Pulmonary artery endothelial cell (primary cell): Measurements from ENCODE around the gene TGOLN2. TPM values are rescaled to one million over a fixed set of nuclear protein-coding genes. Genes with fewer than 3 reads are reported as not detected.

Source experiments
- total RNA-seq: library from RNA; depleted of rRNA; stranded (reverse); fragments of >200 nt; gene quantifications from 2 replicates; pipeline ENCODE4 v1.2.3, GENCODE V29; 2014

The TGOLN2 gene
- total RNA-seq, 1 donor from 2014 or later, result 132 TPM

Other genes starting within 250 kb of the TGOLN2 start
- 2.4 and 3.5 TPM in 2 replicates for gene TCF7L1, start 194.6 kb downstream of the TGOLN2 start, total RNA-seq
- gene RETSAT, start 26.5 kb upstream of the TGOLN2 start, total RNA-seq, result 36.3 and 67.8 TPM in 2 replicates
- gene ELMOD3, start 26.8 kb upstream of the TGOLN2 start, total RNA-seq, result 8.3 and 17.9 TPM in 2 replicates
- gene CAPG, start 82.4 kb upstream of the TGOLN2 start, total RNA-seq, result 73.1 and 75.6 TPM in 2 replicates
- gene SH2D6, start 90.7 kb upstream of the TGOLN2 start, total RNA-seq, result 0.13 TPM in 1 of 2 replicates, not detected in the other
- 161 and 214 TPM in 2 replicates for gene MAT2A, start 211.2 kb upstream of the TGOLN2 start, total RNA-seq
- gene GGCX, start 233.5 kb upstream of the TGOLN2 start, total RNA-seq, result 39.1 and 68.9 TPM in 2 replicates
- gene VAMP8, start 249.6 kb upstream of the TGOLN2 start, total RNA-seq, result 14.6 and 19.2 TPM in 2 replicates